Measurements from ENCODE around the gene OR2W3.

DNA sequence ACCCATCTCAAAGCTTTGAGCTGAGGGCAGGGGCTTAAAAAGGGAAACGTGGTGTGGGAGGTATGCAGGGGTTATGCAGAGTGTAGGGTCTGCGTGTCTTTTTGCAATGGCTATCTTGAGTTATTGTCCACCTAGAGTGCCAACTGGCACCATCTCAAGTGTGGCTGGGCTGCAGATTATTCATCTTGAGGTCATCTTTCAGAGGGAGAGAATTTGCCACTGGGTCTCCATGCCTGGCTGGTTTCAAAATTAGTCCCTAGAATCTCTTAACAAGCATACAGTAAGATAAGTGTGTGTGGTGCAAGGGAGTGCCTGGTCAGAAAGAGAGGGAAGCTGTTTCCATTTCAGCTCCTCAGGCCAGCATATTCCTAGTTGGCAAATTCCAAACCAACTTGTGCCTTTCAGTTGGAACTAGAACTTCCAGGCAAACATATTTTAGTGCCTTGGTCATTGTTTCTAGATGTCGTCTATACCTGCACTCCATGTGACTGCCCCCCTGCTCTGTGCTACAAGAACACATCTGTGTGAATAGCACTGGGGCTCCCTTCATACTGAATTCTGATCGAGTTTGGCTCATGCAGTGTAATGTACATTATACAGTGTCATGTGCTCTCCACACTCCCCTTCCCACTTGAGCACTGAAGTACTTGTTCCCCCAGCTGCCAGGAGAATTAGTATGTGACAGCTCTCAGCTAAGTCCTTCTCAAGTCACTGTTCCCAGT, 19.7 kb downstream of the OR2W3 start:
- TF ChIP-seq, protein P1, sequence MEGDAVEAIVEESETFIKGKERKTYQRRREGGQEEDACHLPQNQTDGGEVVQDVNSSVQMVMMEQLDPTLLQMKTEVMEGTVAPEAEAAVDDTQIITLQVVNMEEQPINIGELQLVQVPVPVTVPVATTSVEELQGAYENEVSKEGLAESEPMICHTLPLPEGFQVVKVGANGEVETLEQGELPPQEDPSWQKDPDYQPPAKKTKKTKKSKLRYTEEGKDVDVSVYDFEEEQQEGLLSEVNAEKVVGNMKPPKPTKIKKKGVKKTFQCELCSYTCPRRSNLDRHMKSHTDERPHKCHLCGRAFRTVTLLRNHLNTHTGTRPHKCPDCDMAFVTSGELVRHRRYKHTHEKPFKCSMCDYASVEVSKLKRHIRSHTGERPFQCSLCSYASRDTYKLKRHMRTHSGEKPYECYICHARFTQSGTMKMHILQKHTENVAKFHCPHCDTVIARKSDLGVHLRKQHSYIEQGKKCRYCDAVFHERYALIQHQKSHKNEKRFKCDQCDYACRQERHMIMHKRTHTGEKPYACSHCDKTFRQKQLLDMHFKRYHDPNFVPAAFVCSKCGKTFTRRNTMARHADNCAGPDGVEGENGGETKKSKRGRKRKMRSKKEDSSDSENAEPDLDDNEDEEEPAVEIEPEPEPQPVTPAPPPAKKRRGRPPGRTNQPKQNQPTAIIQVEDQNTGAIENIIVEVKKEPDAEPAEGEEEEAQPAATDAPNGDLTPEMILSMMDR (IDR thresholded peaks at IDR 0.05), result no peak
- TF ChIP-seq POLR2AphosphoS5 (IDR thresholded peaks at IDR 0.05), result no peak
- no peak for TF ChIP-seq POLR2A (IDR thresholded peaks at IDR 0.05)

All from prostate gland (tissue), 2 donors.